Stimulated activated CD8-positive, alpha-beta memory T cell treated with anti-CD3 and anti-CD28 coated beads, Interleukin-12 subunit alpha, Interleukin-12 subunit beta, amount 100 ng/mL, for 4 hours (primary cell): Measurements from ENCODE around the gene NSUN4.
"Not testable (repeated sequence)": the region's sequence is repeated elsewhere in the genome, so short reads cannot be mapped to it uniquely, and the experiment has no call there.

ENCODE experiments used
- DNase-seq: peaks from one replicate; pipeline ENCODE4 v3.0.0-alpha.2; 2020; ENCODE audit warnings: low read depth

NSUN4 gene

DNA sequence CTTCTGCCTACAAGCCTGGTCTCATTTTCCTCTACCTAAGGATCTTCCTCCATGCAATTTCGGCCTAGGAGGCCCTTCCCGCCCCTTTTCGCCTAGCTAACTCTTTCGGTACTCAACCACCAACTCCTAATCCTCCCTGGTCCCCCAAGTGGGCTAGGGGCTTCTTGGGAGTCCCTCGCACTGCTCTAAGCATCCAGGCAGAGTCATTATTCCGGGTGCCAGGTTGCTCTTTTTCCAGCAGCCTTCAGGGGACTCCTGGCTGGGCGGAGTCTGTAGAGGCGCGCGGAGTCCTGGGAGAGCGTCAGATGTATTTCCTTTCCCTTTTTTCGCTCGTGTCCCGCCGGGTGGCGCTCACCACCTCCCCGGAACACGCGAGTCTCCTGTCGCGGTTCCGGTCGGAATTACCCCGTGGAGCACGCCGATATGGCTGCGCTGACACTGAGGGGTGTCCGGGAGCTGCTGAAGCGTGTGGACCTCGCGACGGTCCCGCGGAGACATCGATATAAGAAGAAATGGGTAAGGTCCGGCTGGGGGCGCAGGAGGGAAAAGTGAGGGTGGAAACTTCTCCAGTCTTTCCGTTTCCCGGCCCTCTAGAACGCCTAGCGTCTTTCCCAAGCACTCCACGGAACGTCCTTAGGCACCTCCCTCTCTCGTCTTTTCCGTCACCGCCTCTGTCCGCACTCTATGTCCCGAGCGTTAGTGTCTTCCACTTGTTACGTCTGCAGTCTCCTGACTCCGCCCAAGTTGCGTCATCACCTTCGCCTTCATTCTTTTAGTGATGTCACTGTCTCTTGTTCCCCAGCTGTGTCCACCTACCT lies at the start of gene NSUN4:
Gene NSUN4 (plus strand): TSS at position 404 of the 818 bp plus-strand sequence. CDS start 20 bp downstream, at position 424.
- peak; percentile 65 for DNase-seq

DNA sequence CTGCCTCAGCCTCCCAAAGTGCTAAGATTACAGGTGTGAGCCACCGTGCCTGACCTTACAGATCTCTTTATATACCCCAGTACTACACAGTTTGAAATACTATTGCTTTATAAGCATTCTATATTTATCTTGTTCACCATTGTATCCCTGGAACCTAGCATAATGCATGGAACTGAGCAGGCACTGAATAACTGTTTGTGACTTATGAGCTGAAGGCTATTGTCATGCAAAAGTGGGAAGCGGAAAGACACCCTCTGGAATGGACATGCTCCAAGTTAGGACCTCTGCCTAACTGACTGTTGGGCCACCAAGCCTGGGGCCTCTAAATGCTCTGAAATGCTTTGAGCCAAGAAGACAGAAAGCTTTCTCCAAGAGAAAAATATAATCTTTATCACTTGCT lies 45.3 kb upstream of the NSUN4 start:
- DNase-seq, result no peak

DNA sequence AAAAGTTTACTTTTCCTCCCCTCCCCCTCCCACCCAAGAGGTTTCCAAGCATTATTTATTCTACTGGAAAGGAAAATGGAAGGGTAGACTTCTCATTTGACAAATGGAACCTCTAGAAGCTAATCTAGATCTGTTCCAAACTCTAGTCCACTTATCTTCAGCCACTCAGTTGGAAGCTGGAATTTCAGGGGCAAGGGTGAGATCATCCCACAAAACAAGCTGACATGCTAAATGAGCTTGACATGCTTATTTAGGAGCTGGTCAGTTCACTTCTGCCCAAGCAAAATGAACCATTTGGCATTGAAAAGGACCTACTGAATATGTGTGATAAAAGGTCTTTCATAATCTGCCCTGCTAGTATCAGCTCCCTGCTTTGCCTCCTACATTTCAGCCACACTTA lies 42.2 kb upstream of the NSUN4 start:
- no peak for DNase-seq

DNA sequence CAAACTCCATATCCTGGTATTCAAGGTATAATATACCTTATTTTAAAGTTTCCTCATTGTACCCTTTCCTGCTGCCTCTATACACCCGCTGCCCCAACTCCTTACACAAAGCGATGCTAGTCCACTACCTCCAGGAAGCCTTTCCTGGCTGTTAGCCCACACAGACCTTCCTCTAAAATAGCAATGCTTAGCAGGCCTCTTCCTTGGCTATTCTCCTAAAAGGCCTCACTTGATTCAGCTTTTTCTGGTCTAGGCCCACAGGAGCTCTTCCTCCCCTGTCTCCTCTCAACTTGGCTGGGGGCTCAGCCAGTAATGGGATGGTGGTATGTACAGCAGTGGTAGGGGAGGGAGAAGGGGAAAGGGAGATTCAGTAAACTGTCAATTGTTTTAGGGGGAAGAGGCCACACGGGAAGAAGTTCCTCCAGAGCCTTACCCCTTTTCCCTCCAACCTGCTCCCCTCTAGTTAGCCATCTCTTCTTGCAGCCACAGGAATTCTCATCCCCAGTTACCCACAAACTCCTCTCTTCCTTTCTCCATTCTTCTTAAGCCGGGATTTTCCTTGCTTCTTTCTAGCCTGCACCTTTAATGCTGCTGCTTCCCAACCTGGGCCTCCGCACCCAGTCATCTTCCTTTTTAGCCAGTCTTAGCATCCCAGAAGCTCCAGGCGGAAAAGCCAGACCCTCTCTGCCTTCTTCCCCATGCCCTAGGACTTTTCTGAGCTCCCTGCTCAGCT lies 39.8 kb upstream of the NSUN4 start:
- DNase-seq, result no peak

DNA sequence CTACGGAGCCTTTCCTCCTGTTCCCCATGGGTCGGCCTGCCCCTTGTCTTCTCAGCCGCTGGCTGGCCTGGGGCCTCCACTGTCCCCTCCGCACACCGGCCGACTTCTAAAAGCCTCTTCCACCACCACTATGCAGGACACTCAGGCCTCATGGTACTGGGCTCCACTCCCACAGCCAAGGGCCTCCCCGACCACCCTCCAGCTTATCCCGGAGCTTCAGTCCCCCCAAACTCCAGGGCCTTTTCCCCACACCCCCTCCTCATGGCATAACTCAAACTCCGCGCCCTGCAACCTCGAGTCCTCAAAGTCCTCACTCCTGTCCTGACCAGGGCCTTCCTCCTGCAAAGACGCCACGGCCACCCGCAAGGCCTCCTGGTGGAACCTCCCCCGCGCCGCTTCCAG lies 39.2 kb upstream of the NSUN4 start:
- DNase-seq, result no peak

DNA sequence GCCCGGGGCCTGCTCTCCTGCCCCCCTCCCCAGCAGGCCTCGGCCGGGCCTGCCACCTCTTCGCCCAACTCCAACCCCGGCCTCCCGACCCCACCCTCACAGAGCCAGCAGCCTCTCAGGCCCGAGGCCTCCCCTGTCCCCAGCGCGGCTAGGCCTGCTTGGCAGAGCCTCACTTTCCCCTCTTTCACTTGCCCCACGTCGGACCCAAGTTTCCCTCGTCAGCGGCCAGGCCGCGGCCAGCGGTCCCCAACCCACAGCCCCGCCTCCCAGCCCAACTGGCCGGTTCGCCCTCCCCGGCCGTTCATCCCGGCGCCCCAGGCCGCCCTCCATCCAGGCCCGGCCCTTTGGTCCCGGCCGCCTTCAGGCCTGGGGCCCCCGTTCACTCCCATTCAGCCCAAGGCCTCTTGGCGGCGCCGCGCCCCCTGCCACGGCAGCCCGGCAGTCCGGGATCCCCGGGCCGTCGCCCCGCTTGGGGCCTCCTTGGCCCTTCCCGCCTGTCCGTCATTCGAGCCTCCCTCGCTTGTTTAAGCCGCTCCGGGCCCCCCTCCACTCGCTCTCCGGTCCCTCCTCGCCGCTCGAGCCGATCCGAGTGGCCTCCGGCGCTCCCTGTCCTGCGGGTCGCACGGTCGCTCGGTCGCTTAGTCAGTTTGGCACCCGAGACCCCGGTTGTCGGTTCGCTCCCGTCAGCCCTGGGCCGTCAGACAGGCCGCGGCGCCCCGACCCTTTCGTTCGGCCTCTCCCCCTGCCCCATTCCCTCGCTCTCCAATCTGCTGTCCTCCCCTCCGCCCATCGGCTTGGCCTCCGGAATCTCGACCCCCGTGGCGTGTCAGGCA lies 38.6 kb upstream of the NSUN4 start:
- DNase-seq, result peak; percentile 33

DNA sequence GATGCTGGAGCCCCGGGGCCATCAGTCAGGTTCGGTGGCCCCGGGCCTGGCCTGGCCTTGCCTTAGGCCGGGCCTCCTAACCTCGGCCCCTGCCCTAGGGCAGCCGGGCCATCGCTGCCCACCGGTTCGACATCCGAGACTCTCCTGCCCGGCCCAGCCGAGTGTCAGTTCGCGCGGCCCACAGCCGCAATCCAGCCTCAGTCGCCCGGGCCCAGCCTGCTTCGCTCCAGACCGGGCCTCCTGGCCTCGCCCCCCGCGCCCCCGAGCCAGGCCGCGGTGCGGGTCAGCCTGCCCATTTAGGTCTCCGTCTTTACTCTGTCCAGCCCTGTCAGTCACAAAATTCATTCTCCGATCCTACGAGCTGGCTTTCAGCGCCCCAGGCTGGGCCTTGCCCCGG lies 38.0 kb upstream of the NSUN4 start:
- no peak for DNase-seq

DNA sequence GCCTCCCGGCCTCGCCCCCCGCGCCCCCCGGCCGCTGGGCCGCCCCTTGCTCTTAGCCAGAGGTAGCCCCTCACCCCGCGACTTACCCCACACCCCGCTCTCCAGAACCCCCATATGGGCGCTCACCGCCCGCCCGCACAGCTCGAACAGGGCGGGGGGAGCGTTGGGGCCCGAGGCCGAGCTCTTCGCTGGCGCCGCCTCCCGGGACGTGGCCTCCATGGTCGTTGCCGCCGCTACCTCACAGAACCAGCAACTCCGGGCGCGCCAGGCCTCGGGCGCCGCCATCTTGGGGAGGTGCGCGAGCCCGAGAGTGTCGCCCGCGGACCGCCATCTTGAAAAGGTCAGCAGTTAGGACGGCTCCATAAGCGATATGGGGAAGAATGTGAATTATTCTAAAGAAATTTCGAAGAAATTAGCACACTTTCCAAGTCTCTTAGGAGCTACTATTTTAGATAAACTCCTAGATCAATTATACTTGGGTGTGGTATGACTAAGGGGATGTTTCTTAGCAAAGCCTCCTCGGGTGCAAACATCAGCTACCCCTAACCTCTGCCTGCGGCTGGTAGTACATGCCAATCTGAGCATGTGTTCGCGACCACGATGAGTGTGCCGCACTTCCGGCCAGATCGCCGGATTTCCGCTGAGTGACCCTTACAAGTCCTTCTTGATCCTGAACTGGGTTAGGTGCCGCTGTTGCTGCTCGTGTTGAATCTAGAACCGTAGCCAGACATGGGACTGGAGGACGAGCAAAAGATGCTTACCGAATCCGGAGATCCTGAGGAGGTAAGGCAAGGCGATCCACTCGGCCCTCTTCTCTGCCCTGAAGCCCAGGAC lies 37.4 kb upstream of the NSUN4 start, which contains the start of the genes LRRC41 and UQCRH:
Gene LRRC41 (minus strand): TSS at position 579 of the 834 bp plus-strand sequence. CDS start 294 bp downstream, at position 285.
Gene UQCRH (plus strand): TSS at position 661 of the 834 bp plus-strand sequence. CDS start 69 bp downstream, at position 730.
- peak; percentile 89 for DNase-seq

DNA sequence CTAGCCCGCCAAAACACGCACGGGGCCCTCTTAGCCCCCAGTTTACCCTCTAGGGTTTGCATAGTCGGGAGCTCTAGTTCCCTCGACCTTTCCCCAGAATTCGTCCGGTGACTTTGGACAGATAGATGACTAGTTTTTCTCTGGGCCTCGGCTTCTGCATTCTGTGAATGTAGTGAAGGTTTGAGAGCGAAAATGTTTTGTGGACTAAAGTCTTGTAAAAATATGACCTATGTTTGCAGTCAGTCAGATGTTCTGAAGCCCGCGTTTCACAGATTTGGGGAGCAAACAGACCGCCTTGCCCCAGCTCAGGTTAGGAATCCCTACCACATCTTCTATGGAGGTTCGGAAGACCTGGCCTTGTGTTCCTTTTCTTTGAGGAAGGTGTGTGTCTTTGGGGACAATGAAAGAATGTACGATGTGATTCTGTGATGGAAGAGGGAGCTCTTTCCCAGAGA lies 36.7 kb upstream of the NSUN4 start:
- DNase-seq, result no peak

DNA sequence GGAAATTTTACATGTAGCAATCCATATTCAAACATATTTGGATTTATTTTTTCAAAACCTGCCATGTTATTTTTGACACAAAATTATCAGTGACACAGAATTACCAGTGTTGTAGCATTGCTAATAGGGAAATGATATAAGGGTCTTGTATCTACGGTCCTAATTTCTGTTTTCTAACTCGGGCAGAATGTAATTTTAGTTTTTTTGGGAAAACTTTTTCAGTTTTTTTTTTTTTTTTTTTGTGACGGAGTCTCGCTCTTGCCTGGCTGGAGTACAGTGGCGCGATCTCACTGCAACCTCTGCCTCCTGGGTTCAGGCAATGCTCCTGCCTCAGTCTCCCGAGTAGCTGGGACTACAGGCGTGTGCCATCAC lies 34.5 kb upstream of the NSUN4 start:
- DNase-seq, result no peak

DNA sequence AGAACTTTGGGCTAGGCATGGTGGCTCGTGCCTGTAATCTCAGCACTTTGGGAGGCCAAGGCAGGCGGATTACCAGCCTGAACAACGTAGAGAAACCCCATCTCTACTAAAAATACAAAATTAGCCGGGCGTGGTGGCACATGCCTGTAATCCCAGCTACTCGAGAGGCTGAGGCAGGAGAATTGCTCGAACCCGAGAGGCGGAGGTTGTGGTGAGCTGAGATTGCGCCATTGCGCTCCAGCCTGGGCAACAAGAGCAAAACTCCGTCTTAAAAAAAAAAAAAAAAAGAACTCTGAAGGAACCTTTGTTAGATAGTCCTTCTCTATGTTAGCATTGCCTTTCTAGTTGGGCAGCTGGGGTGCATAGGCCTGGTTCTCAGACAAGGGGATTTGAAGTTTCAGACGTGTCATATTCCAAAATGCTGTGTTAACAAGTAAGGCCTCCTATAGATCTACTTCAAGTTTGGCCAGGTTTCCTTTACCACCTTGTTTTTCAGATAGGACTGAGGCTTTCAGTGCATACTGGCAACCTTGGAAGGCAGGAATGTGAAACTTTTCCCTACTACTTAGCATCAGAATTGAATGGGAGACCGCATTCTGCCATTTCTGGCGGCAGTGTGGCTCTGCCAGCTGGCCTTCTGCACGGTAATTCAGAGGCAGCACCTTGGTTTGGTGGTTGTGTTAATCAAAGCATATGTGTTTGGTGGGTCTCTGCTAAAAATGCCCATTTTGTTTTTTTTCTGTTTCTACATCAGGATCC lies 31.0 kb upstream of the NSUN4 start:
- DNase-seq, result no peak

DNA sequence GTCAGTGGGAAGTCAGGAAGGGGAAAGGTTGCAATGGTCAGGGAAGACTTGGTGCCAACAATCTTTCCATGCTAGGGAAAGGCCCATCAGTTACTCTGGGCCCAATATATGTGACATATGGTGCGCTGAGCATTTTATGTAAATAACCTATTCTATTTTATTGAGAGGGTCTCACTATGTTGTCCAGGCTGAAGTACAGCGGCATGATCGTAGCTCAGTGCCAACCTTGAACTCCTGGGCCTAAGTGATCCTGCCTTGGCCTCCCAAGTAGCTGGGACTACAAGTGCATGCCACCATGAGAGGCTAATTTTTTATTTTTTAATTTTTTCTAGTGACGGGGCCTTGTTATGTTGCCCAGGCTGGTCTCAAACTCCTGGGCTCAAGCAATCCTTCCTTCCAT lies 30.3 kb upstream of the NSUN4 start:
- no peak for DNase-seq

DNA sequence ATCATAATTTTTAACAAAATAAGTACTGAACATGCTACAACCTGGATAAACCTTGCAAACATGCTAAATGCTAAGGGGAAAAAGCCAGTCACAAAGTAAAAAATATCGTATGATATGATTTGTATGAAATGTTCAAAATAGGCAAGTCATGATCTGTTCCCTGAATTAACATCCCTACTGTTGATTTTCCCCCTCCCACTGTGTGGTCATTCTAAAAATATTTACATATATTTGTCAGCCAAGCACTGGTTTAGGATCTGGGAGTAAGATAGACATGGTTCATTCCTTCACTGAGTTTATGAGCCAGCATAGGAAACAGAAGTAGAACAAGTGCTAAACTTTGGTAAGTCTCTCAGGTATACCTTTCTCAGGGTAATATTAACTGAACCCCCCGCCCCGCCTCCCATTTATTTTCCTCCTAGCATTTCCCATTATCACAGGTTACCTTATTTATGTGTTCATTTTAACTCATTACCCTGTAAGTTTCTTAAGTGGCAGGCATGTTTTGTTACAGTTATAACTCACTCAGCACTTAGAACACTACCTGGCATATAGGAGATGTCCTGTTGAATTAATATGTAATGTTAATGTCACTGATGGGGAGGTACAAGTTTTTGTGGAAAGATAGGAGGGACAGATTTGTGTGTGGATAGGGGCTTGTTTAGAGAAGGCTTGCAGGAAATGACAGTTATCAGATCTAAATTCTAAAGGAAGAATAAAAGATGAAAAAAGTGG lies 24.8 kb upstream of the NSUN4 start:
- DNase-seq, result no peak

DNA sequence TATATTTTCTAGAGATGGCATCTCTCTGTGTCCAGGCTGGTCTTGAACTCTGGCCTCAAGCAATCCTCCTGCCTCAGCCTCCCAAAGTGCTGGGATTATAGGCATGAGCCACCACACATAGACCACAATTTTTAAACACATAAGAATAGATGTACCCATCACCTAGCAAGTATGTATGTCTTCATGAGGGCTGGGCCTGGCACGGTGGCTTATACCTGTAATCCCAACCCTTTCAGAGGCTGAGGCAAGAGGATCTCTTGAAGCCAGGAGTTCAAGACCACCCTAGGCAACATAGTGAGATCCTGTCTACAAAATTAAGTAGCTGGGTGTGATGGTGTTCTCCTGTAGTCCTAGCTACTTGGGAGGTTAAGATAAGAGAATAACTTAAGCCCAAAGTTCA lies 23.3 kb upstream of the NSUN4 start:
- no peak for DNase-seq

DNA sequence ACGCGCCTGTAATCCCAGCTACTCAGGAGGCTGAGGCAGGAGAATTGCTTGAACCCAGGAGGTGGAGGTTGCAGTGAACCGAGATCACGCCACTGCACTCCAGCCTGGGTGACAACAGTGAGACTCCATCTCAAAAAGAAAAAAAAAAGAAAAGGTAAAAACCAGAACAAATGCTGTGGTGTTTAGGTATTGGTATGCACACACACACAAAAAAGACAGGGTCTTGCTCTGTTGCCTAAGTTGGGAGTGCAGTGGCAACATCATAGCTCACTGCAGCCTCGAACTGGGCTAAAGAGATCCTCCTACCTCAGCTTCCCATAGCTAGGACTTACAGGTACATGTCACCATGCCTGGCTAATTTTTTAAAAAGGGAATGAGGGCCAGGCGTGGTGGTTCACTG lies 21.3 kb upstream of the NSUN4 start:
- not testable (repeated sequence) for DNase-seq

DNA sequence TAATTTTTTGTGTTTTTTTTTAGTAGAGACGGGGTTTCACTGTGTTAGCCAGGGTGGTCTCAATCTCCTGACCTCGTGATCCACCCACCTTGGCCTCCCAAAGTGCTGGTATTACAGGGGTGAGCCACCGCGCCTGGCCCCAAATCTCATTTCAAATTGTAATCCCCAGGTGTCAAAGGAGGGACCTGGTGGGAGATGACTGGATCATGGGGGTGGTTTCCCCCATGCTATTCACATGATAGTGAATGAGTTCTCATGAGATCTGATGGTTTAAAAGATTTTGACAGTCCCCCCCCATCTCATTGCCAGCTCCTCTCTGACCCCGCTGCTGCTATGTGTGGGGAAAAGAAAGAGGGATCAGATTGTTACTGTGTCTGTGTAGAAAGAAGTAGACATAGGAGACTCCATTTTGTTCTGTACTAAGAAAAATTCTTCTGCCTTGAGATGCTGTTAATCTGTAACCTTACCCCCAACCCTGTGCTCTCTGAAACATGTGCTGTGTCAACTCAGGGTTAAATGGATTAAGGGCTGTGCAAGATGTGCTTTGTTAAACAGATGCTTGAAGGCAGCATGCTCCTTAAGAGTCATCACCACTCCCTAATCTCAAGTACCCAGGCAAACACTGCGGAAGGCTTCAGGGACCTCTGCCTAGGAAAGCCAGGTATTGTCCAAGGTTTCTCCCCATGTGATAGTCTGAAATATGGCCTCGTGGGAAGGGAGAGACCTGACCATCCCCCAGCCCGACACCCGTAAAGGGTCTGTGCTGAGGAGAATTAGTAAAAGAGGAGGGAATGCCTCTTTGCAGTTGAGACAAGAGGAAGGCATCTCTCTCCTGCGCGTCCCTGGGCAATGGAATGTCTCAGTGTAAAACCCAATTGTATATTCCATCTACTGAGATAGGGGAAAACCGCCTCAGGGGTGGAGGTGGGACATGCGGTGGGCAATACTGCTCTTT lies 20.4 kb upstream of the NSUN4 start:
- DNase-seq, result not testable (repeated sequence)

DNA sequence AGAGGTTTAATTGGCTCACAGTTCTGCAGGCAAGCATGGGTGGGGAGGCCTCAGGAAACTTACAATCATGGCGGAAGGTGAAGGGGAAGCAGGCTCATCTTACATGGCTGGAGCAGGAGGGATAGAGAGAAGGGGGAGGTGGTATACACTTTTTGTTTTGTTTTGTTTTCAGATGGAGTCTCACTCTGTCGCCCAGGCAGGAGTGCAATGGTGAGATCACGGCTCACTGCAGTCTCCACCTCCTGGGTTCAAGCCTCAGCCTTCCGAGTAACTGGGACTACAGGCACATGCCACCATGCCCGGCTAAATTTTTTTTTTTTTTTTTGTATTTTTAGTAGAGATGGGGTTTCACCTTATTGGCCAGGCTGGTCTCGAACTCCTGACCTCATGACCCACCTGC lies 18.4 kb upstream of the NSUN4 start:
- not testable (repeated sequence) for DNase-seq

DNA sequence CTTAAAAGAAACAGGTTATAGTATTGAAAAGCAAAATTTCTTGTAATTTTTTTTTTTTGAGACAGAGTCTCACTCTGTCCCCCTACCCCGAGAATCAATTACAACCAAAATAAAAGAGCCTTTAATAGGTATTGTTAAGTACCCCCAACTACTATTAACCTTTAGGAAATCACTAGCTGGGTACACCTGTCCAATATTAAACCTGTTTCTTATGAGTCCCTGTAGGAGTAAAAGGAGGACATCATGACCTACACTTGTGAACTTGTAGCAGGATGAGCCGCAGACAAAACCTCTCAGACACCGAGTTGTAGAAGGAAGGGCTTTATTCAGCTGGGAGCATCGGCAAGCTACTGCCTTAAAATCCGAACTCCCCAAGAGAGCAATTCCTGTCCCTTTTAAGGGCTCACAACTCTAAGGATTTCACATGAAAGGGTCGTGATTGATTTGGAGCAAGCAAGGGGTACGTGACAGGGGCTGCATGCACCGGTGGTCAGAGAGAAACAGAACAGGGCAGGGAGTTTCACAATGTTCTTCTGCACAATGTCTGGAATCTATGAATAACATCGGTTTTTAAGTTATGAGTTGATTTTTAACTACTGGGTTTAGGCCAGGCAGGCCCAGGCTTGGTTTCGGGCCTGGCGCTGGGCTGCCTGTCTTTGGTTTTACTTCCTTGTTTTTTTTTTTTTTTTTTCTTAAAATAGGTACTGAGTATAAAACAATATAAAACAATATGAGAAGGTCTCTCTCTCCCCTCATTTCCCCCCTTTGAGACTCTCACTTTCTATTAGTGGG lies 15.1 kb upstream of the NSUN4 start:
- DNase-seq, result not testable (repeated sequence)
